SU-DHL-6 (cell line): ENCODE results near the gene UBAC2.

ENCODE experiments used
- CTCF ChIP-seq: fragments of 200-600 bp; sonication (generic); IDR thresholded peaks from one replicate; pipeline ENCODE4 v1.5.1; 2017; ENCODE audit warnings: antibody characterized with exemption, mild to moderate bottlenecking, low read length, moderate library complexity; ENCODE audit not compliant: insufficient read depth, poor library complexity, severe bottlenecking
- EZH2phosphoT487 ChIP-seq: fragments of 200-600 bp; sonication (generic), shearing (Covaris generic); conservative IDR thresholded peaks from 2 replicates; pipeline ENCODE4 v1.6.1; 2018; ENCODE audit warnings: mild to moderate bottlenecking, antibody characterized with exemption, low read length, moderate library complexity, mixed read lengths

- TF ChIP-seq CTCF (no peak), EZH2phosphoT487 (no peak)
Measured at GRCh38 chr13:99371956-99372355, 171.3 kb downstream of the UBAC2 start.
